Effector memory CD8-positive, alpha-beta T cell (primary cell): ENCODE measurements around the gene CRYL1.

Source experiments
- ATAC-seq: fragments of 150-1000 bp; cut with Tn5 transposase; replicated peaks from 2 replicates; pipeline ENCODE4 v1.10.0; 2021; ENCODE audit warnings: mild to moderate bottlenecking, moderate library complexity
- DNase-seq, 3 experiments: peaks; one replicate each; pipeline ENCODE4 v3.0.0; 2021
- H3K27ac Mint-ChIP-seq, 2 donors: one replicate each; pipeline ENCODE4 v1.8.0; 2022; ENCODE audit warnings: mild to moderate bottlenecking in 2 of 2, mixed read lengths in 2 of 2, moderate library complexity in 2 of 2
- H3K27me3 Mint-ChIP-seq, 2 donors: one replicate each; pipeline ENCODE4 v1.8.0; 2022; ENCODE audit warnings: mixed read lengths in 2 of 2
- H3K36me3 Mint-ChIP-seq: one replicate; pipeline ENCODE4 v1.8.0; 2022; ENCODE audit warnings: mild to moderate bottlenecking, moderate library complexity, mixed read lengths; ENCODE audit not compliant: insufficient read depth
- H3K4me1 Mint-ChIP-seq, 2 donors: one replicate each; pipeline ENCODE4 v1.8.0; 2022; ENCODE audit warnings: low read depth in 2 of 2, mixed read lengths in 2 of 2
- H3K4me3 Mint-ChIP-seq, 2 donors: one replicate each; pipeline ENCODE4 v1.8.0; 2022; ENCODE audit warnings: mild to moderate bottlenecking in 2 of 2, mixed read lengths in 2 of 2, moderate library complexity in 2 of 2
- H3K9me3 Mint-ChIP-seq, 2 donors: one replicate each; pipeline ENCODE4 v1.8.0; 2022; ENCODE audit warnings: mixed read lengths in 2 of 2

Gene CRYL1

DNA sequence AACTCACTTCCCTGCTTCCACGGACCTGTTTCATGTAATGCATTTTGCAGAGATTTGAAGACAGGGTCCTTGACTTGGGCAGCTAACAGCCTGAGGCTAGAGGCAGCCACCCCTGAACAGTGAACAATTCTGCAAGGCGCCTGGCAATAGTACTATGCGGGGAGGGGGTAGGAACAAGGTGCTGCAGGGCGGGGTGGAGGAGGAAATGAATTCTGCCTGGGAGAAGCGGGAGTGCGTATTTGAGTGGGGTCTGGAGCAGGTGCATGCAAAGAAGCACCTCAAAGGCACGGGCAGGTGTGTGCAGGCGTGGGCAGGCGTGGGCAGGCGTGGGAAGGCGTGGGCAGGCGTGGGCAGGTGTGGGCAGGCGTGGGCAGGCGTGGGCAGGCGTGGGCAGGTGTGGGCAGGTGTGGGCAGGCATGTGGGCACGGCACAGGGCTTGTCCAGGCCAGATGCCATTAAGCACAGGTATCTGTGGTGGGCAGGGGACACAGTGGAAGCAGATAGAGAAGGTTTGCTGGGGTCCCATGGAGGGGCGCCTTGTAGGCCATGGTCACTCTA is 163.1 kb downstream of the CRYL1 start:
- no peaks in the 10 kb centered on the region for H3K9me3 Mint-ChIP-seq
- no peaks in the 10 kb centered on the region for H3K36me3 Mint-ChIP-seq
- DNase-seq (no peak), ATAC-seq (no peak)
- H3K27me3 Mint-ChIP-seq: peaks cover 19 to 63% of the 10 kb centered on the region in 2 donors
- peaks cover 0 to 7% of the 10 kb centered on the region in 2 donors for H3K4me1 Mint-ChIP-seq
- H3K4me3 Mint-ChIP-seq: no peak overlapping the region
- H3K27ac Mint-ChIP-seq: no peak overlapping the region

- no peaks in the 10 kb centered on the region for H3K9me3 Mint-ChIP-seq
- H3K4me1 Mint-ChIP-seq: peaks cover 0 to 7% of the 10 kb centered on the region in 2 donors
- DNase-seq: no peak
- no peak for ATAC-seq
- H3K36me3 Mint-ChIP-seq: no peaks in the 10 kb centered on the region
- H3K27me3 Mint-ChIP-seq: peaks cover 19 to 60% of the 10 kb centered on the region in 2 donors
- no peak overlapping the region for H3K27ac Mint-ChIP-seq
- no peak overlapping the region for H3K4me3 Mint-ChIP-seq
Measured at GRCh38 chr13:20360835-20361412, 164.7 kb downstream of the CRYL1 start.

DNA sequence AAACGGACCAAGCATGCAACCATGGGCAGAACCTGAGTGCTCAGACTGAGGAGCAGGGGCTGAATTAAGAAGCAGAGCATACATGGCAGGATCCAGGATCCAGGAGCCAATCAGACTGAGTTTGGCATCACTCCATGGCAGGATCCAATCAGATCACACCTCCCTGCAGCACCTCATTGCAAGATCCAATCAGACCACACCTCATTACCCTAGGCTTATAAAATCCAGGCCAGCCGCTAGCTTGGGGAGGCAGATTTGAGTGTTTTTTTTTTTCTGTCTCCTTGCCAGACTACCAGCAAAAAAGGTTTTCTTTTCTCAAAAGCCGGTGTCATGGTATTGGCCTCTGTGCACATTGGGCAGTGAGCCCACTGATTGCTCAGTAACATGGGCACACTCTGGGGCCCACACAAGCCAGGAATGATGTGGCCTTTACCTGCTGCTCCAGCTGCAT is 165.6 kb downstream of the CRYL1 start:
- H3K27ac Mint-ChIP-seq: no peak overlapping the region
- H3K36me3 Mint-ChIP-seq: no peaks in the 10 kb centered on the region
- no peaks in the 10 kb centered on the region for H3K9me3 Mint-ChIP-seq
- peaks cover 0 to 7% of the 10 kb centered on the region in 2 donors for H3K4me1 Mint-ChIP-seq
- H3K4me3 Mint-ChIP-seq: no peak overlapping the region
- H3K27me3 Mint-ChIP-seq: peaks cover 19 to 59% of the 10 kb centered on the region in 2 donors
- no peak for ATAC-seq
- DNase-seq: no peak

DNA sequence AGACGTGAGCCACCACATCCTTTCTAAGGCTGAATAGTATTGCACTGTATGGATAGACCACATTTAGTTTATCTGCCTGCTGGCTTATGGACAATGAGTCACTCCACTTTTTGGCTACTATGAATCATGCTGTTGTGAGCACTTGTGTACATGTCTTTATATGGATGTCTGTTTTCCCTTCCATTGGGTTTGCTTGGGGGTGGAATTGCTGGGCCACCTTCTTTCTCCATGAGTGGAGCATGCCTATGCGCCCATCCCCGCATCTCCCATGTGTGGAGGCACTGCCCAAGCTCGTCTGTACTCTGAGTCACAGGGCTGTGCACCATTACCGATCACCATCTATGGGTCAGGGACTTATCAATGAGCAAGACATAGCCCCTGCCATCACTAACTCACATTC is 166.3 kb downstream of the CRYL1 start:
- Mint-ChIP-seq H3K4me1 (peaks cover 0 to 7% of the 10 kb centered on the region in 2 donors), H3K4me3 (no peak overlapping the region), H3K9me3 (no peaks in the 10 kb centered on the region), H3K27ac (no peak overlapping the region), H3K27me3 (peaks cover 19 to 52% of the 10 kb centered on the region in 2 donors), H3K36me3 (no peaks in the 10 kb centered on the region)
- no peak for ATAC-seq
- DNase-seq: no peak

DNA sequence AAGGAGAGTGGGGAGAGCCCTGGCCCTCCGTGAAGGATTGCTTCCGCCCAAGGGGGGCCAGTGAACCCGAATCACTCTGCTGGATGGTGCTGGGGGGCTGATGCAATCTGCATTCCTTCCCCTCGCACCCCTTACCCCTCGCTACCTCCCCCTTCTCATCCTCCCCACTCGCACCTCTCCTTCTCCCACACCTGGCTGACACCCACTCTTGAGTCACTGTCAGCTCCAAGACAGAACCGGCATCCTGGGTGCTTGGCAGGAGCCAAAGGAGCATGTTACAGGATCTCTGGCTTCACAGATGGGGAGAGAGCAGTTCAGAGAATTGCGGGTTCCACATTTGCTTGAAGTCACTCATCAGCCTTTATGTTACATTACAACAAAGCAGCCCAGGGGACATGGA is 167.6 kb downstream of the CRYL1 start:
- H3K27me3 Mint-ChIP-seq: peaks cover 17 to 39% of the 10 kb centered on the region in 2 donors
- H3K27ac Mint-ChIP-seq: no peak overlapping the region
- ATAC-seq (no peak), DNase-seq (no peak)
- no peaks in the 10 kb centered on the region for H3K9me3 Mint-ChIP-seq
- H3K4me3 Mint-ChIP-seq: no peak overlapping the region
- H3K36me3 Mint-ChIP-seq: no peaks in the 10 kb centered on the region
- H3K4me1 Mint-ChIP-seq: peaks cover 0 to 3% of the 10 kb centered on the region in 2 donors

DNA sequence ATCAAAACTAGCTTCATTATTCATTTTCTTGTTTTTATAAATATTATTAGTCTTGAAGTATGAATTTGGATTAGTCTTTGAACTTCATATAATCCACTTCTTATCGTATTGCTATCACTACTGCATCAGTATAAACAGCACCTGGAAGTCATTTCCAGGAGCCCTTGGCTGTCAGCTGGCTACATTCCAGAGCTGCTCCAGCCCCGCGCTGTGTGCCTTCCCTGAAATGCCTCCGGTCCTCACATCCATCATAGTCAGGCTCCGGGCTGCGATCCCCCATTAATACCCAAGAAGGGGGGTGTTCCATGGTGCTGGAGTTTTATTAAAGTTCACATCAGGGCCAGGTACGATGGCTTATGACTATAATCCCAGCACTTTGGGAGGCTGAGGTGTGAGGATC is 169.2 kb downstream of the CRYL1 start:
- H3K9me3 Mint-ChIP-seq: no peaks in the 10 kb centered on the region
- peaks cover 11 to 23% of the 10 kb centered on the region in 2 donors for H3K27me3 Mint-ChIP-seq
- ATAC-seq (no peak), DNase-seq (no peak)
- no peak overlapping the region for H3K4me3 Mint-ChIP-seq
- H3K27ac Mint-ChIP-seq: no peak overlapping the region
- no peaks in the 10 kb centered on the region for H3K36me3 Mint-ChIP-seq
- H3K4me1 Mint-ChIP-seq: peaks cover 0 to 1% of the 10 kb centered on the region in 2 donors

DNA sequence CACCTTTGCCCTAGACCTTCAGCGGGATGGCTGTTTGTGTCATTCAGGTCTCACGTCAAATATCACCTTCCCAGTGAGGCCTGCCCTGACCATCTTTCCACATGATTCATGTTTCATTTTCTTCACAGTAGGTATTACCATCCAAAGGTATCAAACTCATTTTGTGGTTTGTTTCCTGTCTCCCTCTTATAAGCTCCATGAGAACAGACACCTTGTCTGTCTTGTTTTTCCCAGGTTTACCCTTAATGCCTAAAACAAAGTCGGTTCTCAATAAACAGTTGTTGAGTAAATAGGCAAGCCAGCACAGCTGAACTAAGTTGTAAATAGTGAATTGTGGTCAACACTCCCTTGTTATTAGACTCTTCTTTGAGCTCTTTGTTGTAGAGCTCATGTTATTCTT is 170.9 kb downstream of the CRYL1 start:
- no peak overlapping the region for H3K27ac Mint-ChIP-seq
- ATAC-seq (no peak), DNase-seq (no peak)
- no peaks in the 10 kb centered on the region for H3K9me3 Mint-ChIP-seq
- no peak overlapping the region for H3K4me3 Mint-ChIP-seq
- no peaks in the 10 kb centered on the region for H3K36me3 Mint-ChIP-seq
- H3K27me3 Mint-ChIP-seq: peaks cover 6 to 8% of the 10 kb centered on the region in 2 donors
- H3K4me1 Mint-ChIP-seq: no peaks in the 10 kb centered on the region

DNA sequence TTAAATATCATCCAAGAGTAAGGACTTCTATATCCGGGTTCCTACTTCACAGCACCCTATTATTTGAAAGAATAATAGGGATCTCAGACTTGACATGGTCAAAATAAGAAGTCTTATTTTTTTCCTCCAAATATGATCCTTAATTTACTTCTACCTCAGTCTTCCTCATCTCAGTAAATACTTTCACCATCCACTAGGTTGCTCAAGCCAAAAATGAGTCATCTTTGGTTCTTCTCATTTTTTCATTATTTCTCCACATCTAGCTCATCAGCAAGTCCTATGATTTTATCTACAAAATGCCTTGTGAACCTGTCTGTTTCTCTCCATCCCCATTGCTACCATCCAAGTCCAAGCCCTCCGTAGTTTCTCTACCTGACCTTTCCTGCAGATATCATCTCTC is 171.7 kb downstream of the CRYL1 start:
- Mint-ChIP-seq H3K27ac (no peak overlapping the region), H3K36me3 (no peaks in the 10 kb centered on the region), H3K4me1 (no peaks in the 10 kb centered on the region), H3K4me3 (no peak overlapping the region), H3K9me3 (no peaks in the 10 kb centered on the region), H3K27me3 (peaks cover 0 to 5% of the 10 kb centered on the region in 2 donors)
- no peak for ATAC-seq
- no peak for DNase-seq
